Sciatic nerve (tissue), 2 donors: ENCODE data around the gene PTPRM. TPM values are rescaled to one million over a fixed set of nuclear protein-coding genes. Genes with fewer than 3 reads are reported as not detected.
A peak's percentile ranks its signal among the peaks of the same experiment; 100 is the strongest.
"Not testable (repeated sequence)": the region's sequence is repeated elsewhere in the genome, so short reads cannot be mapped to it uniquely, and the experiment has no call there.

Experiments
- ATAC-seq: fragments of 200-7000 bp; cut with Tn5 transposase; one replicate; pipeline ENCODE4 v1.9.1; 2020; ENCODE audit warnings: mild to moderate bottlenecking, moderate library complexity
- DNase-seq: peaks from one replicate; pipeline ENCODE4 v3.0.0-alpha.2; 2020; ENCODE audit warnings: low spot score
- intact Hi-C: fragments of 100-400 bp; cut with DNase I; formaldehyde crosslinking; loops from one replicate; pipeline ENCODE4 v1.14.2; 2022
- total RNA-seq: library from RNA; stranded (reverse); fragmentation: NEBNext Ultra II Directional; extraction: Animal tissue kit (Norgen Biotek cat#: 25700); gene quantifications from one replicate; pipeline ENCODE4 v1.2.1, GENCODE V29; 2021
- donor health status: DM: no; HTN: no; CAD: no.
- donor health status: DM: no; HTN: no; CAD: no.

The PTPRM gene
- total RNA-seq, 1 donor from 2014 or later: 66.5 TPM

DNA sequence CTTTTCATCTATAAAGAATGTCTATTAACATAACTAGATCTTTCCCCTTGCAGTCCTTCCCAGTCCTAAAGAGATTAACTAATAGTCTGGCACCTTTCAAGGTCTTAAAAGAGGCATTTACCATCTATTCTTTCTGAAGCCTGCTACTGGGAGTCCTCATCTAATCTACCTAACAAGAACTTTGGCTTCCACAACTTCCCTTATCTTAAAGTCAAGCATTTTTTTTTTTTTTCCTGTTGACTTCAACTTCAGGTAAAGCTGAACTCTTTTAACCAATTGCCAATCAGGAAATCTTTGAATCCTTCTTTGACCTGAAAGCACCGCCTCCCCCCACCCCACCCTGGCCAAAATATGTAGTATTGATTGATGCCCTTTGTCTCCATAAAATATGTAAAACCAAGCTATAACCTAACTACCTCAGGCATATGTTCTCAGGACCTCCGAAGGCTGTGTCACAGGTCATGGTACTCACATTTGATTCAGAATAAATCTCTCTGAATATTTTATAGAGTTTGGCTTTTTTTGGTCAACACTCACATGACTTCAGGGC lies 168.6 kb downstream of the PTPRM start:
- intact Hi-C loops: no loop called here

DNA sequence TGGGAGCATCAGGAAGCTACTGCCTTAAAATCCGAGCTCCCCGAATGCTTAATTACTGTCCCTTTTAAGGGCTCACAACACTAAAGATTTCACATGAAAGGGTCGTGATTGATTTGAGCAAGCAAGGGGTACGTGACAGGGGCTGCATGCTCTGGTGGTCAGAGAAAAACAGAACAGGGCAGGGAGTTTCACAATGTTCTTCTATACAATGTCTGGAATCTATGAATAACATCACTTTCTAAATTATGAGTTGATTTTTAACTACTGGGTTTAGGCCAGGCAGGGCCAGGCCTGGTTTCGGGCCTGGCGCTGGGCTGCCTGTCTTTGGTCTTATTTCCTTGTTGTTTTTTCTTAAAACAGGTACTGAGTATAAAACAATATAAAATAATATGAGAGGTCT lies 169.4 kb downstream of the PTPRM start:
- intact Hi-C loops: not testable (repeated sequence)

More for the DNA sequence above, 168.6 kb downstream of the PTPRM start:
- DNase-seq (no peak), ATAC-seq (no peak)

GRCh38 chr18:7737550-7737949 lies 170.4 kb downstream of the PTPRM start:
- intact Hi-C loops: no loop called here
- ATAC-seq: no peak
- no peak for DNase-seq

More for the DNA sequence above, 169.4 kb downstream of the PTPRM start:
- ATAC-seq, DNase-seq: not testable (repeated sequence)

- no peak for ATAC-seq
- DNase-seq: no peak
- intact Hi-C loops: no loop called here
These were observed 173.7 kb downstream of the PTPRM start for GRCh38 chr18:7740821-7741220.

GRCh38 chr18:7741640-7742039 lies 174.5 kb downstream of the PTPRM start:
- intact Hi-C loops: no loop called here
- no peak for DNase-seq
- ATAC-seq: no peak

DNA sequence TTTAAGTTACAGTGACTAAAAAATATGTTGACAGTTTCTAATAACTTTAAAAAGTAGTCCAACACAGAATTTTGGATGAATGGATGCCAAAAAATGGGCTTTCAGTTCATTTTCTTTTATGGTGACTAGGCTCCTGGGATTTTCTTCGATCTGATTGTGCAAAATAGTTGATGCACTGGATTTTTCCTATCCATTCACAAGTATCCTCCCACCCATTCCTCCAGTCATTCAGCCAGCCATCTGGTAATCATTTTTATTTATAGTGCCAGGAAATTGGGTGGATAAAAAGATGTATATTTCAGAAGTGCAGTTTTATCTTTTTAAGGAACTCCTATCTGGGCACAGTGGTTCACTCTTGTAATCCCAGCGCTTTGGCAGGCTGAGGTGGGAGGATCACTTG lies 175.1 kb downstream of the PTPRM start:
- DNase-seq (no peak), ATAC-seq (no peak)
- intact Hi-C loops: no loop called here

GRCh38 chr18:7743256-7743655 lies 176.1 kb downstream of the PTPRM start:
- DNase-seq: no peak
- peak; percentile 55 for ATAC-seq
- intact Hi-C loops: no loop called here

- intact Hi-C loops: no loop called here
- ATAC-seq: no peak
These were observed 179.0 kb downstream of the PTPRM start for GRCh38 chr18:7746106-7746505.

DNA sequence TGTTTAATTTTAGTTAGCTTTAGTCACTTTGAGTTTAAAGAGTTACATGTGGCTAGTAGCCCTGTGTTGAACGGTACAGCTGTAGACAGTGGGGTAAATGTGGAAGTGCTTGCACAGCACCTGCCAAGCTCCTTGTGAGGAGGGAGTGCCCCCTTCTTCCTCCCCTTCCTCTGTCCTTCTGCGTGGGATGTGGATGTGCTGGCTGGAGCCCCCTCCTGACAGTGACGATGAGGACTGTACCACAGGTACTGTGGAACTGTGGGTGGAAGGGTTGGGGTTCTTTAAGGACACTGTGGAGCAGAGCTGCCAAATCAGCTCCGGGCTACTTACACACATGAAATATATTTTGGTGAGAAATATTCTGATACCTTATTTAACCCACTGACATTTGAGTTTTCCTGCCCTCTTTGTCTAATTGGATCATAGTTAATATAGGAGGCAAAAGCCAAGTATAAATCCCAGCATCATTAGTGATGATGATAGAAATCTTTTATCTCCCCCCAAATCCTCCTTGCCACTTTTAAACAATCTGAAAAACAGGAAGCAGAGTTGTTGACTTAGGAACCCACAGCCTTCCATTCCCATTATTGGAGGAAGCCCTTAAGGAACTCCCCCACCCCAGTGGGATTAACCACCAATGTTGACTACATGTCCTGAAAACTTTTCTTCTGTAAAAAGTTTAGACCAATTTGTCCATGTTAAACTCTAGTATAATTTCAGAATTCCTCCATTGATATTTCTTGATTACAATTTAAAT lies 181.3 kb downstream of the PTPRM start:
- ATAC-seq (no peak), DNase-seq (no peak)
- intact Hi-C loops: no loop called here

More at GRCh38 chr18:7746106-7746505, 179.0 kb downstream of the PTPRM start:
- no peak for DNase-seq

GRCh38 chr18:7749008-7749405 lies 181.9 kb downstream of the PTPRM start:
- intact Hi-C loops: no loop called here
- DNase-seq: no peak

DNA sequence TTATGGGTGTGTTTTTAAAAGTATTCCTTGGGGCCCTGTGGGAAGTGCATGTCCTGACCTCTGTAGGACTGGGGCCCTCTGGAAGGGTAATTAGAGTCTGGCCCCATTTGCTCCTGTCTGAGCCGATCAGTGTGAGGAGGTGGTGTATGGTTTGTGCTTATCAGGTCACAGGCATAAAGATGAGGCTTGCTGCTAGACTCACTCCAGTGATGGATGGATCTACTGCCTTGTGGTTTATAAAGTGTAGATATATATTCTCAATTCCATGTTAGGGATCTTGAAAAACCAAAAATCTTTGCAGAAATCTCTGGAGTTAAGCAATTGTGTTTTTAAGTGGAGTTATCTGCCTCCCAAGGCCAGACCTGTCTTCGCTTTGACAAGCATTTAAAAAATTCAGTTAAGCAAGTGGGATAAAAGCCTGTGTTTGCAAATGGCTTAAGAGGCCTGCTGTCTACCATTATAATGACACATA lies 182.4 kb downstream of the PTPRM start:
- peak; percentile 66 for ATAC-seq
- intact Hi-C loops: no loop called here
- DNase-seq: no peak

More at GRCh38 chr18:7749008-7749405, 181.9 kb downstream of the PTPRM start:
- ATAC-seq: peak; percentile 14

DNA sequence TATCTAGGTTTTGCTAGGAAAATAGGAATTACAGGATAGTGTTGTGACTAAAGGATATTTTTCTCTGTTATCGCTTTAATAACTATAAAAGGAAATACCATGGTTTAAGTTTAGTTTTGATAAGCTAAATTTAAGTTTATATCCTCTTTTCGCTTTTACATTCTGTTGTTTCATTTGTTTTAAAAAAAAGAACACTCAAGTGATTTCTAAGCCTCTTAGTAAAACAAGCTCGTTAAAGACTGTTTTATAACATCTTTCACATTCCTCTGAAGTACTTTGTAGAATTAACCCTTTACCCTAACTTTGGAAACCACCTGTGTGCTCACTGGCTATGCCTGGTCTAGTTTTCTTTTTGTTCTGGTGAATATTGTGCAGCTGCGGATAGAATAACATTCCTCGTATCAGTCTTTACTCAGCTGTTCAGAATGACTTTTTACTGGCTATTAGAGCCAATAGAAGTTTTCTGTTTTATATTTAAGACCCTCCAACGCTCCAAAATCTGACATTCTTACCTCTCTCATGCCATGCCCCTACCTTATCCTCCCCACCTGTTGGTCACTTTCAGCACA lies 183.1 kb downstream of the PTPRM start:
- ATAC-seq (peak; percentile 33), DNase-seq (no peak)
- intact Hi-C loops: no loop called here

DNA sequence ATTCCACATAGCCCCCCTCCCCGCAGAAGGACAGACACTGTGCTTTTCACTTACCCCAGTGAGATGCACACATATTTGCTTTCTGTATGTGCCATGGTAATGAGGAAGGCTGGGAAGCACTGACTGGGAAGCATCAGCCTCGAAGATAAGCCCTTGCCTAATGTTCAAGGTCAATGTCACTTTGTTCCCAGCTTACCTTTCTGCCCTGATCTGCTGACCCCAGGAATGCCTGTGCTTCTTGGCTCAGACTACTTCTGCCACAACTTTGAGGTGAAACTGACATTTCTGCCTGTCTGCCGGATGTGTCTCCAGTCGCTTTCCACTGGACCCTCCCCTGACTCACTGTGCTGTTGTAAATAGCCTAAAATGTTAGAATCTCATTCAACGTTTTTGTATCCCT lies 183.8 kb downstream of the PTPRM start:
- no peak for ATAC-seq
- DNase-seq: no peak
- intact Hi-C loops: no loop called here

DNA sequence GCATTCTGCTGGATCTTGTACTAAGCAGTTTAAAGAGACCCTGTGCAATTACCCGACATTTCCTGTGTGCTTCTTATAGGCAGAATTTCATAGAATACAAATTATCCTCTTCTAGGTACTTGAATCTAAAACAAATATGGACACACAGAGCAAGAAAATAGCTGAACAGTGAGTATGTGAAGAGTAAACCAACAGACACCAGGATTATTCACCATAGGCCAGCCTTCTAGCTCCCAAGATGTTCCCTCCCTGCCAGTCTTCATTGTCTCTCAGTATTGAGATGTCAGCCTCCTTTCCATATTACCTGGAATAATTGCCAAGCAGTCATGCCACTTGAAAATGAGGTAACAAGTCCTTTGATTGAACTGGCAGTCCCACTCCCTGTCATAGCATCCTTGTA lies 187.1 kb downstream of the PTPRM start:
- ATAC-seq: no peak
- no peak for DNase-seq
- intact Hi-C loops: no loop called here

DNA sequence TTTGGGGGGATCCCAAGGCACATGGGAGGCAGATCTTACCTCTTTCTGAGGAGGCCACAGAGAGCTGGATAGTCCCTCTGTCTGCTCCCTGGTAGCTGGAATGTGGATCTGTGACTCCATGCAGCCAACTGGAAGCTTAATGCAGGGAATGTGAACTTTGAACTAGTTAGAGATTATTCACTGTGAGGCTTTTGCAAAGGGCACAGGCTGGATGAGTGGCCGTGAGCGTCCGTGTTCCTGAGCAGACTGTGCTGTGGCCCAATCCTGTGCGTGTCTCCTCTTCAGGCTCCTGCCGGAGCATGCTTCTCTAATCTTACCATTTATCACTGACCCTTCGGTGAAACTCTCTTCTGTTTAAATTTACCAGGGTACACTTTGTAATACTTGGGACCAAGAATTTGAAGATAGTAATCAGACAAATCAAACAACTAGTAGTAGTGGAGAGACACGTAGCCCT lies 187.6 kb downstream of the PTPRM start:
- no peak for ATAC-seq
- DNase-seq: no peak
- intact Hi-C loops: no loop called here

- no peak for DNase-seq
- intact Hi-C loops: no loop called here
- ATAC-seq: peak; percentile 38
These were observed 188.8 kb downstream of the PTPRM start for GRCh38 chr18:7755753-7756475.

GRCh38 chr18:7757175-7757574 lies 190.1 kb downstream of the PTPRM start:
- no peak for DNase-seq
- ATAC-seq: no peak
- intact Hi-C loops: no loop called here

GRCh38 chr18:7758764-7759163 lies 191.6 kb downstream of the PTPRM start:
- ATAC-seq (no peak), DNase-seq (no peak)
- intact Hi-C loops: no loop called here
